NCI-H128 (cell line): ENCODE data around the gene ZNF462.
A peak's percentile ranks its signal among the peaks of the same experiment; 100 is the strongest.
"Not testable (repeated sequence)": the region's sequence is repeated elsewhere in the genome, so short reads cannot be mapped to it uniquely, and the experiment has no call there.

ENCODE experiments used
- DNase-seq: peaks from one replicate; lab custom pipeline; 2025; ENCODE audit not compliant: unreplicated experiment; lab: John Stamatoyannopoulos, UW

Gene ZNF462

GRCh38 chr9:106960258-106960657 lies 97.3 kb downstream of the ZNF462 start:
- DNase-seq = no peak

- DNase-seq = no peak
Observed at GRCh38 chr9:106961623-106962022, 98.7 kb downstream of the ZNF462 start.

GRCh38 chr9:106962122-106962521 lies 99.2 kb downstream of the ZNF462 start:
- no peak for DNase-seq

GRCh38 chr9:106962615-106963363 lies 99.8 kb downstream of the ZNF462 start:
- no peak for DNase-seq

GRCh38 chr9:106963684-106964083 lies 100.7 kb downstream of the ZNF462 start:
- DNase-seq = no peak

- no peak for DNase-seq
Observed at GRCh38 chr9:106964329-106964728, 101.4 kb downstream of the ZNF462 start.

GRCh38 chr9:106964822-106965525 lies 102.0 kb downstream of the ZNF462 start:
- no peak for DNase-seq

- no peak for DNase-seq
Observed at GRCh38 chr9:106966481-106966880, 103.5 kb downstream of the ZNF462 start.

GRCh38 chr9:106969696-106970095 lies 106.7 kb downstream of the ZNF462 start:
- DNase-seq = peak; percentile 16

- DNase-seq = no peak
Observed at GRCh38 chr9:106970219-106970975, 107.4 kb downstream of the ZNF462 start.

GRCh38 chr9:106970976-106971457 lies 108.1 kb downstream of the ZNF462 start:
- no peak for DNase-seq

- DNase-seq = no peak
Observed at GRCh38 chr9:106972082-106972481, 109.1 kb downstream of the ZNF462 start.

GRCh38 chr9:106974341-106974740 lies 111.4 kb downstream of the ZNF462 start:
- no peak for DNase-seq

GRCh38 chr9:106976772-106977171 lies 113.8 kb downstream of the ZNF462 start:
- no peak for DNase-seq

GRCh38 chr9:106980551-106981101 lies 117.7 kb downstream of the ZNF462 start:
- no peak for DNase-seq

- DNase-seq = no peak
Observed at GRCh38 chr9:106981396-106982287, 118.7 kb downstream of the ZNF462 start.

GRCh38 chr9:106982636-106983035 lies 119.7 kb downstream of the ZNF462 start:
- DNase-seq = no peak

- no peak for DNase-seq
Observed at GRCh38 chr9:106983346-106983745, 120.4 kb downstream of the ZNF462 start.

- not testable (repeated sequence) for DNase-seq
Observed at GRCh38 chr9:106989904-106990303, 126.9 kb downstream of the ZNF462 start.

GRCh38 chr9:106992186-106992585 lies 129.2 kb downstream of the ZNF462 start:
- DNase-seq = no peak
